ENCODE measurements around the gene RUVBL2.

Gene RUVBL2

DNA sequence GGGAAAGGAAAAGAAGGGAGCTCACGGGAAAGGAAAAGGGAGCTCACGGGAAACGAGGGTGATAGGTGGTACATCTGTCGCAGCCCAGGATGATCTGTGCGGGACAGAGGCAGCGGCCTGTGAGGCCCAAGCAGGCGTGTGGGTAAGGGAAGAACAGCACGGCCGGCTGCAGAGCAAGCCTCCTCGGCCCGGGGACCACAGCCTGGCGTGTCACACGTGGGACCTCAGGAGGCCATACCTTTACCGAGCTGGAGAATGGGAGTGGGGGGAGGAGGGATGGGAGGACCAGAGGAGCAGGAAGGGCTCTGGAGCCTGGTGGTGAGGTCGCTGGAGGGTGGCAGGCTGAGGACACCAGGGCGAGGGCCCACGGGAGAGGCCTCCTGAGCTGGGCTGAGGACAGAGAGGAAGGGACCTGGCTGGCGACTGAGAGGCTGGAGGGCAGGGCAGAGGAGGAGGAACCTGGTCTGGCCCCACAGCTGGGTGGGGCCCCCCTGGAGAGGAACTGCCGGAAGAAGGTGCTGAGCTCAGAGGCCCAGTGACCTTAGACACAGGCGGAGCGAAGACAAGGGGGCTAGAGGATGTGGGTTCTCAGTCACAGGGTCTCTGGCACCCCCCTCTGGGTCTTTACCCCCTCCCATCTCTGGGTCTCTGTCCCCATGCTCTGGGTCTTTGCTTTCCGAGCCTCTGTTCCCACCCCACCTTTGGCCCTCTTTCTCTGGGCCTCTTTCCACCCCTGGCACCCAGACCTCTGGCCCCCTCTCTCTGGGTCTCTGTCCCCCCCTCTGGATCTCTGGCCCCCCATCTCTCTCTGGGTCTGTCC is 31.4 kb upstream of the RUVBL2 start:
- peaks cover 34% of the 10 kb centered on the region for H3K36me3 ChIP-seq

DNA sequence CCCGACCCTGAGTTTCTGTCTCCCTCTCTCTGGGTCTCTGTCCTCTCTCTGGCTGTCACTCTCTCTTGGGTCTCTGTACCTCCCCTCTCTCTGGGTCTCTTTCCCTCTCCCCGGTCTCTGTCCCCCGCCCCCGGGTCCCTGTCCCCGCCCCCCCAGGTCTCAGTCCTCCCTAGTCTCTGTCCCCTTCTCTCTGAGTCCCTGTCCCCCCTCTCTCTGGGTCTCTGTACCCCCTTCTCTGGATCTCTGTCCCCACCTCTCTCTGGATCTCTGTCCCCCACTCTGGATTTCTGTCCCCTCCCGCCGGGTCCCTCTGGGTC is 30.9 kb upstream of the RUVBL2 start:
- no peak overlapping the region for H3K4me3 ChIP-seq (ENCODE audit: low read depth, low read length)
- no peaks in the 10 kb centered on the region for H3K27me3 ChIP-seq (ENCODE audit: insufficient read depth, low read depth, severe bottlenecking)
- TF ChIP-seq, protein P1, sequence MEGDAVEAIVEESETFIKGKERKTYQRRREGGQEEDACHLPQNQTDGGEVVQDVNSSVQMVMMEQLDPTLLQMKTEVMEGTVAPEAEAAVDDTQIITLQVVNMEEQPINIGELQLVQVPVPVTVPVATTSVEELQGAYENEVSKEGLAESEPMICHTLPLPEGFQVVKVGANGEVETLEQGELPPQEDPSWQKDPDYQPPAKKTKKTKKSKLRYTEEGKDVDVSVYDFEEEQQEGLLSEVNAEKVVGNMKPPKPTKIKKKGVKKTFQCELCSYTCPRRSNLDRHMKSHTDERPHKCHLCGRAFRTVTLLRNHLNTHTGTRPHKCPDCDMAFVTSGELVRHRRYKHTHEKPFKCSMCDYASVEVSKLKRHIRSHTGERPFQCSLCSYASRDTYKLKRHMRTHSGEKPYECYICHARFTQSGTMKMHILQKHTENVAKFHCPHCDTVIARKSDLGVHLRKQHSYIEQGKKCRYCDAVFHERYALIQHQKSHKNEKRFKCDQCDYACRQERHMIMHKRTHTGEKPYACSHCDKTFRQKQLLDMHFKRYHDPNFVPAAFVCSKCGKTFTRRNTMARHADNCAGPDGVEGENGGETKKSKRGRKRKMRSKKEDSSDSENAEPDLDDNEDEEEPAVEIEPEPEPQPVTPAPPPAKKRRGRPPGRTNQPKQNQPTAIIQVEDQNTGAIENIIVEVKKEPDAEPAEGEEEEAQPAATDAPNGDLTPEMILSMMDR (IDR thresholded peaks at IDR 0.05; ENCODE audit: low read depth, low read length): no peak
- peaks cover 34% of the 10 kb centered on the region for H3K36me3 ChIP-seq
- H3K27ac ChIP-seq: no peak overlapping the region
- peaks cover 4% of the 10 kb centered on the region for H3K9me3 ChIP-seq (ENCODE audit: severe bottlenecking)
- DNase-seq: no peak

More for the DNA sequence above, 31.4 kb upstream of the RUVBL2 start:
- Histone ChIP-seq H3K27ac (peak overlapping the region; percentile 19), H3K9me3 (ENCODE audit: severe bottlenecking) (peaks cover 4% of the 10 kb centered on the region), H3K27me3 (ENCODE audit: insufficient read depth, low read depth, severe bottlenecking) (no peaks in the 10 kb centered on the region), H3K4me3 (ENCODE audit: low read depth, low read length) (no peak overlapping the region)
- TF ChIP-seq, protein P1 (IDR thresholded peaks at IDR 0.05; ENCODE audit: low read depth, low read length): no peak
- DNase-seq: no peak

DNA sequence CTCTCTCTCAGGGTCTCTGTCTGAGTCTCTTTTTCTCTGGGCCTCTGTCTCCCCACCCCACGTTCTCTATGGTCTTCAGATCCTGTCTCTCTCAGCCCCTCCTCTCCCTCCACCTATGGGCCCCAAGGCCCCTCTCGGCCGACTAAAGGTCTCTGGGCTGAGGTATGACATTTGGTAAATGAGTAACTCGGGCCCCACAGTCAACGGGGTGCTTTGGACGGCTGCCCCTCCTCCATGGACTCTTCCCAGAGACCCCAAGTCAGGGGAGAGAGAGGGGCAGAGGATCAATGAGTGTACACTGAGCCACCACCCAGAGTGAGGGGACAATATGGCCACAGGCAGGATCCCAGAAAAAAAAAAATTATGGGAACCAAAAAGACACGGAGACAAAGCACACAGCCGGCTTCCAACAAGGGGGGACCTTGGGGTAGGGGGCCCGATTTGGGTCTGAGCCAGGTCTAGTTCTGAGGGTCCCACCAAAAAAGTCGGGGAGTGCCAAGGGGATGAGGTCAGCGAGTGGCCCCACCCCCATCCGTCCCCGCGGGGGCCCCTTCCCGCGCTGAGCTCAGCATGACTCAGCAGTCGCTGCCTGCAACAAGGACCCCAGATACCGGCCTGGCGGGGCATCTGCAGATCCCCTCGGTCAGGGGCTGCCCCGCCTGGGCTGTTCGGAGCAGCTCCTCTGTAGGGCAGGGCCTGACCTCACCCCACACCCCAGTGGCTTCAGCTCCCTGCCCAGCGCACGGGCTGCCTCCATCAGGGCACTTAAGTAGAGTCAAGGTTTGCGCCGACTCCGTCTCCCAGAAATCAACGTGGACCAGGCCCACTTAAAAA is 30.1 kb upstream of the RUVBL2 start:
- peaks cover 4% of the 10 kb centered on the region for H3K9me3 ChIP-seq (ENCODE audit: severe bottlenecking)
- DNase-seq: peak; percentile 30
- H3K27me3 ChIP-seq (ENCODE audit: insufficient read depth, low read depth, severe bottlenecking): no peaks in the 10 kb centered on the region
- TF ChIP-seq, protein P1 (IDR thresholded peaks at IDR 0.05; ENCODE audit: low read depth, low read length): no peak
- peaks cover 40% of the 10 kb centered on the region for H3K36me3 ChIP-seq
- H3K27ac ChIP-seq: peak overlapping the region; percentile 62
- no peak overlapping the region for H3K4me3 ChIP-seq (ENCODE audit: low read depth, low read length)

DNA sequence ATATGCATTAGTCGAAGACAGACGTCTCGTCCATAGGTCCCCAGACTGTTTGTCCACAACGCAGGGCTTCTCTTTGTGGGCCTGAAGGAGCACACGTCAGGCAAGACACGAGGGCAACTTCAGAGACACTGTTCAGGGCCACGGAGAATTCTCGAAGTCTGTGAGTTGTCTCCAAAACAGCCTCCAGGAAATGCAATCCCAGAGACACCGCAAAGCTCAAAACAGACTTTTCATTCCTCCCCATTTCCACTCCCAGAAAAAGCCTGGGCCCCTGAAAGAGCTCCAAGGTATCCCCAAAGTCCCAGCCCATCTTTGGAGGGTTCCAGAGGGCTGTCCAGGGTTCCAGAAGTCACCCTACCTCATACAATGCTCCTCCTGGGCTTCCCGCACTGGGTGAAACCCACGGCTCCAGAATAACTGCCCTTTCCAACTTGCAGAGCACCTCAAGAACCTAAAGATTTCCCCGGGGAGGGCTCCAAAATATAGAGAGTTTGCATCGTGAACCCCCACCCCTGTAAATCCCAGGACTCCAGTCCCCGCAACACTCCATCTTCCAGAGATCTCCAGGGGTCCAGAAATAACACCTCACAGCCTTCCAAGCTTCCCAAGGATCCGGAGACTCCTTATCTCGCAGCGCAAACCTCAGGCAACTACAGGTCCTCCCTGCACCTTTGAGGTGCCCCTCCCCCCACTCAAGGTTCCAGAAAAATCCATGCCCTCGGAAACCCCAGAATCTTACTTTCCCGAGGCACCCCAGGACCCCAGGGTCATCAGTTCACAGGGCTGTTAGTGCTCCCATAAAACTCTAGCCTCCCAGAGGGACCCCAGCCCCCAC is 29.3 kb upstream of the RUVBL2 start:
- Histone ChIP-seq H3K9me3 (ENCODE audit: severe bottlenecking) (peaks cover 4% of the 10 kb centered on the region), H3K36me3 (peaks cover 45% of the 10 kb centered on the region), H3K4me3 (ENCODE audit: low read depth, low read length) (peak overlapping the region; percentile 20; the same call in 1 of the 2 replicates), H3K27ac (peak overlapping the region; percentile 62), H3K27me3 (ENCODE audit: insufficient read depth, low read depth, severe bottlenecking) (no peaks in the 10 kb centered on the region)
- no peak for DNase-seq
- TF ChIP-seq, protein P1 (IDR thresholded peaks at IDR 0.05; ENCODE audit: low read depth, low read length): no peak

DNA sequence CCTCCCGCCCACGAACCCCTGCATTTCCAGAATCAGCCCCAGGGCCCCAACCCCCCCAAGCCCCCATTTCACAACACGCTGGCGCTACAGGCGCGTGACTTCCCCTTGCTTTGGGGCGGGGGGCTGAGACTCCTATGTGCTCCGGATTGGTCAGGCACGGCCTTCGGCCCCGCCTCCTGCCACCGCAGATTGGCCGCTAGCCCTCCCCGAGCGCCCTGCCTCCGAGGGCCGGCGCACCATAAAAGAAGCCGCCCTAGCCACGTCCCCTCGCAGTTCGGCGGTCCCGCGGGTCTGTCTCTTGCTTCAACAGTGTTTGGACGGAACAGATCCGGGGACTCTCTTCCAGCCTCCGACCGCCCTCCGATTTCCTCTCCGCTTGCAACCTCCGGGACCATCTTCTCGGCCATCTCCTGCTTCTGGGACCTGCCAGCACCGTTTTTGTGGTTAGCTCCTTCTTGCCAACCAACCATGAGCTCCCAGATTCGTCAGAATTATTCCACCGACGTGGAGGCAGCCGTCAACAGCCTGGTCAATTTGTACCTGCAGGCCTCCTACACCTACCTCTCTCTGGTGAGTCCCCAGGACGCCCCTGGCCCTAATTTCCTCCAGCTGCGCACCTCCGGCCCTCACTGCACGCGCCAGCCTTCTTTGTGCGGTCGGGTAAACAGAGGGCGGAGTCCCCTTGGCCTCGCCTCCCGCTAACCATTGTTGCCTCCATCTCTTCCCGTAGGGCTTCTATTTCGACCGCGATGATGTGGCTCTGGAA is 28.5 kb upstream of the RUVBL2 start, which contains the start of gene FTL:
Gene FTL (plus strand): TSS at position 270 of the 766 bp plus-strand sequence. CDS start 199 bp downstream, at position 469.
- Histone ChIP-seq H3K4me3 (ENCODE audit: low read depth, low read length) (peak within 1 kb of the TSS; percentile 90), H3K9me3 (ENCODE audit: severe bottlenecking) (peaks cover 4% of the 10 kb centered on the region), H3K27ac (peak within 1 kb of the TSS; percentile 62), H3K27me3 (ENCODE audit: insufficient read depth, low read depth, severe bottlenecking) (no peaks in the 10 kb centered on the region), H3K36me3 (peaks cover 51% of the 10 kb centered on the region)
- peak; percentile 93 for DNase-seq
- TF ChIP-seq, protein P1 (IDR thresholded peaks at IDR 0.05; ENCODE audit: low read depth, low read length): no peak
